Suprapubic skin (tissue), 4 donors: Measurements from ENCODE around the gene SPECC1.

Source experiments
- CTCF ChIP-seq, 2 donors: fragments of 200-600 bp in 1 of 2; fragments of 450-650 bp in 1 of 2; sonication (generic) in 1 of 2; IDR thresholded peaks; one replicate each; pipeline ENCODE4 v1.5.1; 2016 to 2019; ENCODE audit warnings: antibody characterized with exemption in 2 of 2, mild to moderate bottlenecking in 1 of 2, moderate library complexity in 1 of 2
- EP300 ChIP-seq: sonication (generic); formaldehyde crosslinking; IDR thresholded peaks from one replicate; pipeline ENCODE4 v1.6.1; 2017; ENCODE audit warnings: antibody characterized with exemption
- POLR2A ChIP-seq, 2 donors: fragments of 450-650 bp; IDR thresholded peaks; one replicate each; pipeline ENCODE4 v1.6.1; 2017; ENCODE audit warnings: antibody characterized with exemption in 2 of 2, mild to moderate bottlenecking in 2 of 2, moderate library complexity in 2 of 2
- POLR2AphosphoS5 ChIP-seq, 3 donors: sonication (generic); formaldehyde crosslinking; IDR thresholded peaks; one replicate each; pipeline ENCODE4 v1.6.1; 2017; ENCODE audit warnings: antibody characterized with exemption in 3 of 3

GRCh38 chr17:20256144-20256543 lies 247.0 kb downstream of the SPECC1 start:
- no peak for TF ChIP-seq CTCF (IDR thresholded peaks at IDR 0.05)
- no peak for TF ChIP-seq POLR2AphosphoS5 (IDR thresholded peaks at IDR 0.05)
- TF ChIP-seq POLR2A (IDR thresholded peaks at IDR 0.05): no peak
- no peak for TF ChIP-seq EP300
